Mucosa of rectum (tissue), 2 donors: ENCODE measurements around the gene SEMA7A.

Experiments used
- H3K27ac ChIP-seq, 2 donors: one replicate each; pipeline ENCODE4 v1.7.0; 2013; ENCODE audit warnings: inconsistent platforms in 2 of 2, low read depth in 2 of 2, low read length in 2 of 2
- H3K27me3 ChIP-seq, 2 donors: one replicate each; pipeline ENCODE4 v1.7.0; 2013; ENCODE audit warnings: low read length in 2 of 2; ENCODE audit not compliant: control insufficient read depth in 2 of 2, insufficient read depth in 2 of 2
- H3K36me3 ChIP-seq, 2 donors: one replicate each; pipeline ENCODE4 v1.7.0; 2013; ENCODE audit warnings: low read length in 2 of 2; ENCODE audit not compliant: control insufficient read depth in 2 of 2, insufficient read depth in 2 of 2
- H3K4me1 ChIP-seq, 2 donors: one replicate each; pipeline ENCODE4 v1.7.0; 2013; ENCODE audit warnings: low read length in 2 of 2, mild to moderate bottlenecking in 1 of 2; ENCODE audit not compliant: control insufficient read depth in 2 of 2, insufficient read depth in 2 of 2
- H3K4me3 ChIP-seq, 2 donors: one replicate each; pipeline ENCODE4 v1.7.0; 2013; ENCODE audit warnings: low read length in 2 of 2
- H3K9ac ChIP-seq, 2 donors: one replicate each; pipeline ENCODE4 v1.7.0; 2013; ENCODE audit warnings: low read length in 2 of 2, low read depth in 1 of 2, mild to moderate bottlenecking in 1 of 2
- H3K9me3 ChIP-seq, 2 donors: one replicate each; pipeline ENCODE4 v1.7.0; 2013; ENCODE audit warnings: low read length in 2 of 2; ENCODE audit not compliant: control insufficient read depth in 2 of 2
- donor health status: healthy.
- donor health status: Normal muscosa, but diverticular disease.

Gene SEMA7A

DNA sequence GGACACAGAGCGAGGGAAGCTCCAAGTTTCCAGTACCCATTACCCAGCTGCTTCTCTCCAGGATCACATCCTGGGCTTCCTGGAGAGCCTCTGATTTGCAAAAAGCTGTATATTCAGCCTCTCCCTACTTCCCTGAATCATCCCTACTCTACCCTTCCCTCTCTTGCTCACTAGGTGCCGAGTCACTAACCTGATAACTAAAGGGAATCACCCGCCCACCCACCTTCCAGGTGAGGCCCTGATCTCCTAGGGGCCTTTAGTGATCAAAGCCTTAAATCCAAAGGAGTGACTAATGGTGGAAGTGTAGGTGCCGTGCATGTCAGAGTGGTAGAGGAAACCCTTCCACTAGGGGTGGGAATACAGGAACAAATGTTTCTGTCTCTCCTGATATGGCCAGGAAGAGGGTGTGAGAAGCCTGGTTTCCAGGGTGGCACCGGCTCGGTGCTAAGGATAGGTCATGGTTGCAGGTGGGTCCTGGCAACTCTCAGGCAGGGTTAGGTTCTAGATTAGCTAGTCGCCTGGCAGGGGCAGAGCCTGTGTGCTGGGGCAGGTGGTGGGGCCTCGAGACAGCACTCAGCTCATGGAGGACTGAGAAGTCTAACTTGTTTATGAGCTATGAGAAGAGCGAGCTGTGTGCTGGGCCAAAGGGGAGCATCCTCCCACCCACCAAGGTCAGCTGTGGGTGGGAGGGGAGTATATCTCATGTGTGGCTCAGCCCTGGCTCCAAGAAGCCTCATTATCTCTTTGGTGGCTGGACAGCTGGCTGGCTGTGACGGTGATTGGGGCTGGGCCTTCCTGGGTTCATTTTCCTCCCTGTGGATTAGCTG is 10.1 kb downstream of the SEMA7A start:
- Histone ChIP-seq H3K27ac (no peak overlapping the region), H3K9me3 (no peaks in the 10 kb centered on the region), H3K4me3 (no peak overlapping the region), H3K27me3 (no peaks in the 10 kb centered on the region), H3K4me1 (peaks cover 0 to 10% of the 10 kb centered on the region in 2 donors), H3K9ac (no peak overlapping the region), H3K36me3 (no peaks in the 10 kb centered on the region)

- no peaks in the 10 kb centered on the region for H3K36me3 ChIP-seq
- no peak overlapping the region for H3K9ac ChIP-seq
- H3K4me1 ChIP-seq = peaks cover 0 to 6% of the 10 kb centered on the region in 2 donors
- H3K4me3 ChIP-seq = no peak overlapping the region
- H3K27me3 ChIP-seq = no peaks in the 10 kb centered on the region
- peak overlapping the region in 1 of 2 donors; percentile 4 for H3K27ac ChIP-seq
- H3K9me3 ChIP-seq = no peaks in the 10 kb centered on the region
Observed at GRCh38 chr15:74422652-74423430, 10.9 kb downstream of the SEMA7A start.

- peak overlapping the region in 1 of 2 donors; percentile 4 for H3K27ac ChIP-seq
- no peaks in the 10 kb centered on the region for H3K9me3 ChIP-seq
- H3K9ac ChIP-seq = no peak overlapping the region
- no peaks in the 10 kb centered on the region for H3K36me3 ChIP-seq
- no peak overlapping the region for H3K4me3 ChIP-seq
- no peaks in the 10 kb centered on the region for H3K27me3 ChIP-seq
- peaks cover 0 to 6% of the 10 kb centered on the region in 2 donors for H3K4me1 ChIP-seq
Observed at GRCh38 chr15:74422265-74422651, 11.5 kb downstream of the SEMA7A start.

- H3K36me3 ChIP-seq = no peaks in the 10 kb centered on the region
- no peak overlapping the region for H3K9ac ChIP-seq
- no peaks in the 10 kb centered on the region for H3K9me3 ChIP-seq
- H3K27ac ChIP-seq = no peak overlapping the region
- peaks cover 0 to 6% of the 10 kb centered on the region in 2 donors for H3K4me1 ChIP-seq
- H3K27me3 ChIP-seq = no peaks in the 10 kb centered on the region
- H3K4me3 ChIP-seq = no peak overlapping the region
Observed at GRCh38 chr15:74421302-74422245, 12.2 kb downstream of the SEMA7A start.

DNA sequence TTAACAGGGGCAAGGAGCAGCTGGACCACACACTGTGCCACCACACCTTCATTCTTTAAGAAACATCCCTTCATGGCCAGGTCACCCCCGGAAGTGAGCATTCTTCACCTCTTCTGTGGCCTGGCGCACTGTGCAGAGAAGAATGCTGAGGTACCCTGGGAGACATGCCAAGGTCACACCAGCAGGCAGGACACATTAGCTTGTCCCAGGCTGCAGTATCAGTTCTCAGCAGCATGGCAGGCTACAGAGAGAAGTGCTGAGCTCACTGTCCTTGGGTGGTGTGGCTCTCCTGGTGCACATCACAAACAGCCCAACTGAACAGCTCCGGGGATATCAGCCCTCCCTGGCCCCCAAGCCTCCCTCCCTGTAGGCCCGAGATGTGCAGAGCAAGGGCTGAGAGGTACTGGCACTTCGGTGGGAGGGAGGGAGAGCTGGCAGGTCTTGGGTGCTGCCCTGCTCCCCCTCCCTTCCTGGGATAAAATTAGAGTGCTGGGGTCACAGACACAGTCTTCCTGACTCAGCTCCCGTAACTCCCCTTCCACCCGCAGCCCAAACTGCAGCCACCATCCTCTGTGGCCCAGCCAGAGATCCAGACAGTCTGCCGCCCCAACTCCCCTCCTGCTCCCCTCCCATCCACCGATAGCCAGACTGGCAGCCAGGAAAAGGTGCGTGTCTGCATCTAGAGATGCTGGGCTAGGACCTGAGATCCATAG is 13.4 kb downstream of the SEMA7A start:
- Histone ChIP-seq H3K27me3 (no peaks in the 10 kb centered on the region), H3K4me3 (no peak overlapping the region), H3K9me3 (no peaks in the 10 kb centered on the region), H3K36me3 (peaks cover 0 to 2% of the 10 kb centered on the region in 2 donors), H3K4me1 (peaks cover 0 to 6% of the 10 kb centered on the region in 2 donors), H3K9ac (no peak overlapping the region), H3K27ac (no peak overlapping the region)

DNA sequence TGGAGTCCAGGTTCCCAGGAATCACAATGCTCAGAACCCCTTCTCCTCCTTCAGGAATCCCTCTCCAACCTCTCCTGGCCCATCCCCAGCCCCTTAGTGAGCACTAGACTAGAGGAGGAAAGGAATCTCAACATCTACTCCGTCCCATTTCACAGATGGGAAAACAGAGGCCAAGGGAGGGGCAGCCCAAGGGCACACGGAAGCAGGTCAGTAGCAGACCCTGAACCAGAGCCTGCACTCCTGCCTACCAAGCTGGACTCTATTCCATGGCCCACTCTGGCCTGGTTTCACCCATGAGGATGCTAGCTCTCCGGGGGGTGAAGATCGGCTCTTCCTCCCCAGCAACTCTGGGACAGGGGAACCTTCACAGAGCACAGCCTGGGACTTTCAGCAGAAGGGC is 14.3 kb downstream of the SEMA7A start:
- H3K4me1 ChIP-seq = peaks cover 0 to 6% of the 10 kb centered on the region in 2 donors
- no peak overlapping the region for H3K27ac ChIP-seq
- peaks cover 0 to 2% of the 10 kb centered on the region in 2 donors for H3K36me3 ChIP-seq
- H3K27me3 ChIP-seq = no peaks in the 10 kb centered on the region
- no peak overlapping the region for H3K4me3 ChIP-seq
- no peaks in the 10 kb centered on the region for H3K9me3 ChIP-seq
- H3K9ac ChIP-seq = no peak overlapping the region

DNA sequence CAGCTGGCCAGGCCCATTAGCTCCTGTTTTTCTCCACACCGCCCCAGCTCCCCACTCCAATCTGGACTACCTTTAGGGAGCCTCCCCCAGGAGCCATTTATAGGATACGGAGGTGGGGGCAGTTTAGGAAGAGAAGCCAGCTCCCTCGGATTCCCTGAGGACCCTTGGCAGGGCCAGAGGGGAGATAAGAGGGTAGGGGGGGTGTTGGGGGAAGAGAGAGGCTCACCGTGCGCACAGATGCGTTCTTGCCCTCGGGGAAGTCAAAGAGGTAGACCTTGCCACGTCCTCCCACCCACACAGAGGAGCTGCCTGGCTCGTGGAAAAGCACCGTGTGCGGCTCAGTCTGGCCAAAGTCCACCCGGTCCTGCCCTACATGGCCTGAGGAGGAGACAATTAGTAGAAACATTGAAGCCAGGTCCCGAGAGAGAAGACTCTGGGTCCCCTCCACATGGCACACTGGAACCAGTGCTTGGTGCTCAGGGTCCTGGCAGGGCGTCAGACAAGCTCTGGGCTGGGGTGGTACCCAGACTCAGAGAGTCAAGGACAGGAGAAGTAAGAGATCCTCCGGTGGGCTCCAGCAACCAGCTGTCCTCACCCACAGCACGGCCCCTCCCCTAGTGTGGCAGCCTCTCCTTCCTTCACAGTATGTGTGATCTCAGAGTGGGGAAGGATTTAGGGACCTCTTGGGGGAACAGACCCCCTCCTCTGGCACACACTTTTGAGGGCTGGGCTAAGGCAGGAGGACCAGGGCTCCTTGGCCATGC is 15.0 kb downstream of the SEMA7A start:
- no peak overlapping the region for H3K4me3 ChIP-seq
- H3K36me3 ChIP-seq = peaks cover 0 to 2% of the 10 kb centered on the region in 2 donors
- H3K27me3 ChIP-seq = no peaks in the 10 kb centered on the region
- peaks cover 0 to 6% of the 10 kb centered on the region in 2 donors for H3K4me1 ChIP-seq
- no peak overlapping the region for H3K27ac ChIP-seq
- no peaks in the 10 kb centered on the region for H3K9me3 ChIP-seq
- no peak overlapping the region for H3K9ac ChIP-seq

DNA sequence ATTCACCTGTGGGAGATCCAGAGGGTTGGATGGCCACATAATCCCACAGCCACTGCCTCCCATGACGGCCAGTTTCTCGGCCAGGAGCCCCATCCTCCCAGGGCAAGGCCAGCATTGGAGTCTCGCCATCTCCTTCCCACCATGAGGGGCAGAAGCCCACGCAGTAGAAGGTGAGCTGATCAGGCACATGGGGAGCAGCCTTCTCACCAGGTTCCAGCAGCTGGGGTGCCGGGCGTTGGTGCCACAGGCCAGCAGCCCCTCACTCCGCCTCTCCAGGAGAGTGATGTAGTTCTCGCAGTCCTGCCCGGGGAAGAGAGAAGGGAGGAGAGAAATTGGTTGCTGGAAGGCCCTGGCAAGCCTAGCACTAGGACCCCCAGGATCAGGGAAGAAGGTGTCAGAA is 16.1 kb downstream of the SEMA7A start:
- Histone ChIP-seq H3K36me3 (peaks cover 0 to 2% of the 10 kb centered on the region in 2 donors), H3K27ac (no peak overlapping the region), H3K27me3 (no peaks in the 10 kb centered on the region), H3K9ac (no peak overlapping the region), H3K4me3 (no peak overlapping the region), H3K4me1 (peaks cover 0 to 6% of the 10 kb centered on the region in 2 donors), H3K9me3 (no peaks in the 10 kb centered on the region)

GRCh38 chr15:74417225-74417624 is 16.5 kb downstream of the SEMA7A start:
- Histone ChIP-seq H3K9ac (no peak overlapping the region), H3K27me3 (no peaks in the 10 kb centered on the region)

More at GRCh38 chr15:74417225-74417624, 16.5 kb downstream of the SEMA7A start:
- peaks cover 0 to 2% of the 10 kb centered on the region in 2 donors for H3K36me3 ChIP-seq
- H3K27ac ChIP-seq = no peak overlapping the region
- H3K9me3 ChIP-seq = no peaks in the 10 kb centered on the region
- H3K4me3 ChIP-seq = no peak overlapping the region
- peaks cover 0 to 6% of the 10 kb centered on the region in 2 donors for H3K4me1 ChIP-seq
